HL-60 (cell line): ENCODE results near the gene WDR38.

ENCODE experiments used
- CTCF ChIP-seq: IDR thresholded peaks from one replicate; pipeline ENCODE4 v1.5.1; 2011; ENCODE audit warnings: low read length, control low read depth, inconsistent platforms; ENCODE audit not compliant: insufficient read depth
- POLR2AphosphoS5 ChIP-seq: IDR thresholded peaks from 2 replicates; pipeline ENCODE4 v1.6.1; 2012; ENCODE audit warnings: low read depth

- TF ChIP-seq CTCF = no peak
- TF ChIP-seq POLR2AphosphoS5 = no peak
Measured at GRCh38 chr9:124886866-124887492, 33.7 kb downstream of the WDR38 start.
